Measurements from ENCODE around the gene ELN. TPM values are rescaled to one million over a fixed set of nuclear protein-coding genes. Genes with fewer than 3 reads are reported as not detected.
A peak's percentile ranks its signal among the peaks of the same experiment; 100 is the strongest.

The ELN gene
- total RNA-seq, 4 donors from 2014 or later = 337 to 646 (median 447) TPM

- Histone ChIP-seq H3K4me3 (peak overlapping the region; percentile 52 to 64 (median 54)), H3K36me3 (peaks cover 8 to 31% (median 21%) of the 10 kb centered on the region in 4 donors), H3K27ac (replicated peaks in 1 of 4) (peak overlapping the region; percentile 54 to 74 (median 71)), H3K9me3 (no peaks in the 10 kb centered on the region), H3K27me3 (no peaks in the 10 kb centered on the region), H3K4me1 (peaks cover 33 to 35% (median 34%) of the 10 kb centered on the region in 4 donors)
- TF ChIP-seq POLR2AphosphoS5 (IDR thresholded peaks at IDR 0.05) = no peak
- no peak for TF ChIP-seq EP300 (IDR thresholded peaks at IDR 0.05)
- TF ChIP-seq CTCF (IDR thresholded peaks at IDR 0.05) = no peak
- TF ChIP-seq POLR2A (IDR thresholded peaks at IDR 0.05; ENCODE audit: low read depth) = no peak
- intact Hi-C loops (cut with DNase I) = no loop called here
- no peak for DNase-seq (ENCODE audit: extremely low spot score)
- 41% methylated on average over 7 of the region's 15 CpGs for WGBS
These were observed 65.8 kb downstream of the ELN start for GRCh38 chr7:74093671-74094223.

DNA sequence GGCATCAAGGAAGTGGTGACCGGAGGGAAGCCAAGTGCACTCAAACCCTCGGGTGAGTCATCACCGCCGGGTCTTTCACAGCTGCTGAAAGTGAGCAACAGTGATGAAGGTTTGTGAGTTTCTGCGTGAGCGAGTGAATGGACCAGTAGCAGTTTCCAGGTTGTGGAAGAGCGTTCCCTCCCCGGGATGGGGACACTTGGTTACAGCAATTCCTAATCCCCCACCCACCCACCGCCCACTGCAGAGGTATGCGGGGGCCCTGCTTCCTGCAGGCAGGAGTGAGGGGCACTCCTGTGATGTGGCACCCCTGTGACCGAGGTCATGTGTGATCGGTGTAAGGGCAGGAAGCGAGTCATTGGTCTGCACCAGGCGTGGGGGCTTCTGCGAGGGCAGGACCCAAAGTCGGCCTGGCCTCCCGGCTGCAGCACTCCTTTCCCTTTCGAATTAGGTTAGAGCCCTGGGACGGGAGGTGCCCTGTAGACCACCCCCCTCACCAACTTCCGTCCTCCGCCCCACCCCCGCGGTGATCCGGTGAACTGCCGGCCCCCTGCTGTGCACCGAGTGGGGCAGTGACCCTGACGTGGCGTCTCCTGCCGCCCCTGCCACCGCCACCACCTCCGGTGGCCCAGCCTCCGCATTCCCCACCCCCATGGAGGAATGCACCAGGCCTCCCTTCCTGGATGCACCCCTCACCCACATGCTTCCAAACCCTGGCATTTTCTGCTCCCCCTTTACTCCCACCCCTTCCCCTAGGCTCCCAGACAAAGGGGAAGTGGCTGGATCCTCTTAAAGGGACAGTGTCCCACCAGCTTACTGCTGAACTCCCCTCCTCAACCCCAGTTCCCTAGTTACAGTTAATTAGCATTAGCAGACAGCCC, 66.5 kb downstream of the ELN start:
- TF ChIP-seq POLR2AphosphoS5 (IDR thresholded peaks at IDR 0.05) = peak; percentile 35 to 38
- no peak for TF ChIP-seq EP300 (IDR thresholded peaks at IDR 0.05)
- no peaks in the 10 kb centered on the region for H3K27me3 ChIP-seq
- H3K27ac ChIP-seq (replicated peaks in 1 of 4) = peak overlapping the region; percentile 54 to 74 (median 71)
- H3K4me1 ChIP-seq = peaks cover 33 to 35% (median 34%) of the 10 kb centered on the region in 4 donors
- peak overlapping the region; percentile 52 to 64 (median 54) for H3K4me3 ChIP-seq
- DNase-seq (ENCODE audit: extremely low spot score) = peak; percentile 96
- H3K9me3 ChIP-seq = no peaks in the 10 kb centered on the region
- WGBS = 6% methylated on average over 6 of the region's 32 CpGs
- H3K36me3 ChIP-seq = peaks cover 8 to 34% (median 28%) of the 10 kb centered on the region in 4 donors
- intact Hi-C loops (cut with DNase I) = no loop called here

DNA sequence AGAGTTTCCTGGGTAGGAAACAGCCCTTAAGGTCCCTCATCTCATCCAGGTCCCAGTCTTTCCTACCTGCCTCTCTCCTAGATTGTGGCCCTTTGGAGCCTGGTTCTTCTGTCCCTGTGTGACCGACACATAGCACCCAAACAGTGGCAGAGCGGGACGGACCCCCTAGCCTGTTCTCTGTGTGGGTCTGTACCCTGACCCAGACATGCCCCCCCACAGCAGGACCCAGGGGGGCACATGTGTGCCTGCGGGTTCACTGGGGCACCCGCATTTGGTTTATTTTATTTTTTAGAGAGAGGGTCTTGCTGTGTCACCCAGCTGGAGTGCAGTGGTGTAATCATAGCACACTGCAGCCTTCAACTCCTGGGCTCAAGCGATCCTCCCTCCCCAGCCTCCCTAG, 67.2 kb downstream of the ELN start:
- intact Hi-C loops (cut with DNase I) = no loop called here
- H3K27ac ChIP-seq (replicated peaks in 1 of 4) = peak overlapping the region; percentile 54 to 74 (median 71)
- H3K4me3 ChIP-seq = peak overlapping the region; percentile 52 to 64 (median 54)

DNA sequence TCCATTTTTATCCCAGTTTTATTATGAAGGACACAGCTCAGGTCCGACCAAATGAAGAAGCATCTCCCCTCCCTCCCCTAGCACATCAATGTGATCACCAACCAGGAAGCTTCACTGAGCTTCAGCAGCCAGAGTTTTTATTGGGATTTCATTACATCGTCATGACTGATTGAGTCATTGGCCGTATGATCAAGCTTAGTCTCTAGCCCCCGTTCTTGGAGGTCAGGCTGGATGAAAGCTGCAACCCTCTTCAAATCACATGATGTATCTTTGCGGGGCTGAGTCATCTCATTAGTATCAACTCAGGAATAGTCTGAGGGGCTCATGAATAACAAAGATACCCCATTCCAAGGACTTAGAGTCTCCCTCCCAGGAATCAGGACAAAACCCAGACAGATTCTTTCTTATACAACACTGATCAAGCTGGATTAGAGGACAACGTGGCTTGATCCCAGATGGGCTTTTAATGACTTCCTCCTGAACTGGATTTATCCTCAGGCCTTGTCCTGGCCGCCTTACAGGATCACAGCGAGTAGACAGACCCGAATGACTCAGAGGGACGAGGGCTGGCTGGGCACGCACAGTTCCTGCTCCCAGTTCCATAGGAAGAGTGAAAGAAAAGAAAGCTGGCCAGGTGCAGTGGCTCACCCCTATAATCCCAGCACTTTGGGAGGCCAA, 70.1 kb downstream of the ELN start:
- intact Hi-C loops (cut with DNase I) = no loop called here
- Histone ChIP-seq H3K4me1 (peaks cover 22 to 24% (median 23%) of the 10 kb centered on the region in 4 donors), H3K36me3 (peaks cover 13 to 55% (median 39%) of the 10 kb centered on the region in 4 donors), H3K9me3 (no peaks in the 10 kb centered on the region), H3K27me3 (no peaks in the 10 kb centered on the region), H3K27ac (replicated peaks in 1 of 4) (peak overlapping the region; percentile 33 to 55 (median 42)), H3K4me3 (no peak overlapping the region)
- TF ChIP-seq EP300 (IDR thresholded peaks at IDR 0.05) (no peak), POLR2A (IDR thresholded peaks at IDR 0.05; ENCODE audit: low read depth) (no peak), CTCF (IDR thresholded peaks at IDR 0.05) (no peak), POLR2AphosphoS5 (IDR thresholded peaks at IDR 0.05) (no peak)
- WGBS = 57% methylated on average over 11 of the region's 11 CpGs
- DNase-seq (ENCODE audit: extremely low spot score) = no peak

More for the DNA sequence above, 67.2 kb downstream of the ELN start:
- Histone ChIP-seq H3K9me3 (no peaks in the 10 kb centered on the region), H3K36me3 (peaks cover 11 to 40% (median 33%) of the 10 kb centered on the region in 4 donors), H3K27me3 (no peaks in the 10 kb centered on the region), H3K4me1 (peaks cover 33 to 35% (median 34%) of the 10 kb centered on the region in 4 donors)
- no peak for TF ChIP-seq POLR2A (IDR thresholded peaks at IDR 0.05; ENCODE audit: low read depth)
- TF ChIP-seq CTCF (IDR thresholded peaks at IDR 0.05) = no peak
- TF ChIP-seq EP300 (IDR thresholded peaks at IDR 0.05) = no peak
- TF ChIP-seq POLR2AphosphoS5 (IDR thresholded peaks at IDR 0.05) = no peak
- no peak for DNase-seq (ENCODE audit: extremely low spot score)
- WGBS = 95% methylated on average over 6 of the region's 6 CpGs

Measured in esophagus muscularis mucosa (tissue), 4 donors.